Mucosa of descending colon (tissue), 3 donors: ENCODE measurements around the gene MAMDC4. TPM values are rescaled to one million over a fixed set of nuclear protein-coding genes. Genes with fewer than 3 reads are reported as not detected.
"Not testable (repeated sequence)": the region's sequence is repeated elsewhere in the genome, so short reads cannot be mapped to it uniquely, and the experiment has no call there.

Experiments
- ATAC-seq: fragments of 200-7000 bp; cut with Tn5 transposase; one replicate; pipeline ENCODE4 v1.9.1; 2020; ENCODE audit warnings: mild to moderate bottlenecking, moderate library complexity
- DNase-seq, 3 donors: peaks; one replicate each; pipeline ENCODE4 v3.0.0-alpha.2; 2020
- H3K36me3 ChIP-seq: fragments of 200-600 bp; one replicate; pipeline ENCODE4 v1.8.0; 2021; ENCODE audit warnings: low read depth, mild to moderate bottlenecking
- H3K4me1 ChIP-seq: fragments of 200-600 bp; one replicate; pipeline ENCODE4 v1.8.0; 2021; ENCODE audit warnings: low read depth, mild to moderate bottlenecking
- H3K4me3 ChIP-seq: fragments of 200-600 bp; one replicate; pipeline ENCODE4 v1.8.0; 2021; ENCODE audit warnings: mild to moderate bottlenecking
- H3K9me3 ChIP-seq: fragments of 200-600 bp; one replicate; pipeline ENCODE4 v1.8.0; 2021; ENCODE audit warnings: mild to moderate bottlenecking
- intact Hi-C, 2 donors: fragments of 100-400 bp; cut with DNase I in 1 of 2; cut with micrococcal nuclease in 1 of 2; formaldehyde crosslinking; loops; one replicate each; pipeline versions ENCODE4 v1.11.0 to v1.11.1; 2022; cut with DNase I, micrococcal nuclease
- total RNA-seq, 3 donors: library from RNA; stranded (reverse); fragmentation: NEBNext Ultra II Directional in 2 of 3; extraction: Animal tissue kit (Norgen Biotek cat#: 25700) in 2 of 3; gene quantifications; one replicate each; pipeline versions ENCODE4 v1.2.1 to v1.2.4, GENCODE V29; 2021 to 2023
- TF ChIP-seq, protein P1 (sequence below): fragments of 200-600 bp; IDR thresholded peaks from one replicate; pipeline ENCODE4 v1.8.0; 2022; ENCODE audit warnings: antibody characterized with exemption, mild to moderate bottlenecking
- donor health status: DM: no; HTN: no; CAD: no; lungs with moderate emphysema.
- donor health status: DM: no; HTN: no; CAD: no.
- donor health status: DM: no; HTN: yes; CAD: no.

The MAMDC4 gene
- total RNA-seq, 3 donors from 2014 or later = 15.4 to 43.8 (median 18.5) TPM

DNA sequence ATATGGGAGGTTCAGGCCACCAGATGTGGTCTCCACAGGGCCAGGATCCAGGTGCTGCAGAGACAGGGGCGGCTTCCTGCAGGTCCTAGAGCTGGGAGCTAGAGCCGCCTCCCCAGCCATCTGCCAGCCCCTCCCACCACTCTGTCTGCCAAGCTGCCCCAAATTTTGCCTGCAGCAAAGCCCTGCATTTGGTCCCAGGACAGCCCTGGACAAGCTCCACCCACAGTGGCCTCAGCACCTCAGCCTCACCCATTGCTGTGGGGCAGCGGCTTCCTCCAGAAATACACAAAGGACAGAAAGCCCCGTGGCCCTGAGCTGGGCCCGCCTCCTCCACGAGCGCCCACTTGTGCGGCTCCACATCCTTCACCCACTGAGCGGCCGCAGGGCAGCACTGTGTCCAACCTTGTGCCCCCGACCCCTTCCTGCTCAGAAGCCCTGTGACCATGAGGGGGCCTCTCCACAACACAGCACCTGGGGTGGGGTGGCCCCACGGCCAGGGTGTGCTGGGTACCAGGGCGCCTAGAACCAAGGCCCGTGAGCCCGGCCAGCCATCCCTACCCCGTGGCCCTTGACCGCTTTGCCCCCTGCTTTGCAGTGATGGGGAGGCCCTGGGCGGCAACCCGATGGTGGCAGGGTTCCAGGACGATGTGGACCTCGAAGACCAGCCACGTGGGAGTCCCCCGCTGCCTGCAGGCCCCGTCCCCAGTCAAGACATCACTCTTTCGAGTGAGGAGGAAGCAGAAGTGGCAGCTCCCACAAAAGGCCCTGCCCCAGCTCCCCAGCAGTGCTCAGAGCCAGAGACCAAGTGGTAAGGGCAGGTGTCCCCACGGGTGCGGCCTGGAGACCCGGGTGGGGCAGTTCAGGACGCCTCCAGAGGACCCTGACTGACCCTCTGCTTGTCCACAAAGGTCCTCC lies 13.6 kb upstream of the MAMDC4 start:
- intact Hi-C loops = no loop called here
- Histone ChIP-seq H3K36me3 (no peaks in the 10 kb centered on the region), H3K4me1 (peaks cover 38% of the 10 kb centered on the region), H3K9me3 (no peaks in the 10 kb centered on the region), H3K4me3 (no peak overlapping the region)
- TF ChIP-seq, protein P1, sequence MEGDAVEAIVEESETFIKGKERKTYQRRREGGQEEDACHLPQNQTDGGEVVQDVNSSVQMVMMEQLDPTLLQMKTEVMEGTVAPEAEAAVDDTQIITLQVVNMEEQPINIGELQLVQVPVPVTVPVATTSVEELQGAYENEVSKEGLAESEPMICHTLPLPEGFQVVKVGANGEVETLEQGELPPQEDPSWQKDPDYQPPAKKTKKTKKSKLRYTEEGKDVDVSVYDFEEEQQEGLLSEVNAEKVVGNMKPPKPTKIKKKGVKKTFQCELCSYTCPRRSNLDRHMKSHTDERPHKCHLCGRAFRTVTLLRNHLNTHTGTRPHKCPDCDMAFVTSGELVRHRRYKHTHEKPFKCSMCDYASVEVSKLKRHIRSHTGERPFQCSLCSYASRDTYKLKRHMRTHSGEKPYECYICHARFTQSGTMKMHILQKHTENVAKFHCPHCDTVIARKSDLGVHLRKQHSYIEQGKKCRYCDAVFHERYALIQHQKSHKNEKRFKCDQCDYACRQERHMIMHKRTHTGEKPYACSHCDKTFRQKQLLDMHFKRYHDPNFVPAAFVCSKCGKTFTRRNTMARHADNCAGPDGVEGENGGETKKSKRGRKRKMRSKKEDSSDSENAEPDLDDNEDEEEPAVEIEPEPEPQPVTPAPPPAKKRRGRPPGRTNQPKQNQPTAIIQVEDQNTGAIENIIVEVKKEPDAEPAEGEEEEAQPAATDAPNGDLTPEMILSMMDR = no peak
- DNase-seq = peak in 1 of 3 donors; percentile 46
- ATAC-seq = no peak

DNA sequence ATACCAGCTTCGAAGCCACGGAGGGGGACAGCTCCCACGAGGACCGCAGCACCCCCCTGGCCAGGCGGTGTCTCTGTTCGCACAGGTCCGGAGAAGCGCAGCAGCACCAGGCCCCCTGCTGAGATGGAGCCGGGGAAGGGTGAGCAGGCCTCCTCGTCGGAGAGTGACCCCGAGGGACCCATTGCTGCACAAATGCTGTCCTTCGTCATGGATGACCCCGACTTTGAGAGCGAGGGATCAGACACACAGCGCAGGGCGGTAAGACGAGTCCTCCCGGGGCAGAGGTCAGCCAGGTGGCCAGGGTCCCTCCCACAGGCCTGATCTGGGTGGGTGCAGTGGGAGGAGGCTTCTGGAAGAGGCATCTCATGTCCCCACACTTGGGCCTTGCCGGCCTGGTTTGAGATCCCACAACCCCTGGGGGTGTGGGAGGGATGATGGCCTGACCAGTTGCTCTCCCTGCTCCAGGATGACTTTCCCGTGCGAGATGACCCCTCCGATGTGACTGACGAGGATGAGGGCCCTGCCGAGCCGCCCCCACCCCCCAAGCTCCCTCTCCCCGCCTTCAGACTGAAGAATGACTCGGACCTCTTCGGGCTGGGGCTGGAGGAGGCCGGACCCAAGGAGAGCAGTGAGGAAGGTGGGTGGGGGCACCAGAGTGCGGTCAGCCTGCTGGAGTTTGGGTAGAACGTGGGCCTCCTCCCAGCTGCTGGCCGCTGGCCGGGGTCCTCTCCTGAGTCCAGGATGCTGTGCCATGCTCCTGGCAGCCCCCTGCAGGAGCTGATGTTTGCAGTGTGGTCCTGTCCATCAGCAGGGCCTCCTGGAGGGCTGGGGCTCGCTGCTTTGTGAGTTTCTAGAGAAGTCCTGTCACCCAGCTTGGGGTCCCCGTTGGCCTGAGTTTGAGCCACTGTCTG lies 12.7 kb upstream of the MAMDC4 start:
- DNase-seq (peak in 1 of 3 donors; percentile 55), ATAC-seq (no peak)
- H3K4me3 ChIP-seq = no peak overlapping the region
- H3K36me3 ChIP-seq = no peaks in the 10 kb centered on the region
- TF ChIP-seq, protein P1 = no peak
- intact Hi-C loops = no loop called here
- H3K4me1 ChIP-seq = peaks cover 44% of the 10 kb centered on the region
- H3K9me3 ChIP-seq = no peaks in the 10 kb centered on the region

DNA sequence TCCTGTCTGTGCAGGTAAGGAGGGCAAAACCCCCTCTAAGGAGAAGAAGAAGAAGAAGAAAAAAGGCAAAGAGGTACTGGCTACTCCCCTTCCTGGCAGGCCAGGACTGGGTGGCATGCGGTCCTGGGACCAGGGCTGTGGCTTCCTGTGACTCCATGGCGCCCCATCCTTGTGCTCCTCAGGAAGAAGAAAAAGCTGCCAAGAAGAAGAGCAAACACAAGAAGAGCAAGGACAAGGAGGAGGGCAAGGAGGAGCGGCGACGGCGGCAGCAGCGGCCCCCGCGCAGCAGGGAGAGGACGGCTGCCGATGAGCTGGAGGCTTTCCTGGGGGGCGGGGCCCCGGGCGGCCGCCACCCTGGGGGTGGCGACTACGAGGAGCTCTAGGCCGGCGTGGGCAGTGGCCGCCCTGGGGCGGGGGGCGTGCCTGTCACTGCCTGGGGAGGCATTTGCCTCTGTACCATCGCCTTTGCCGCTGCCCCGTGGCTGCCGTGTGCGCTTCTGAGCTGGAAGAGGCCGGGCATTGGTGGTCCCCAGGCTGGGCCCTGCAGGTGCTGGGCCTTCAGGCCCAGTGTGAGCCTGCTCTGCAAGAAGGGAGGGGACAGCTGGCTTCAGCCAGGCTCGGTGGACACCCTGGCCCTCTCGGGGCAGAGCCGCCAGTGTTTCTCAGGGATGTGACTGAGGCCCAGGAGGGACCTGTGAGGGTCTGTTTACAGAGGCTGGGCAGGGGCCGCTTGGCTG lies 11.8 kb upstream of the MAMDC4 start:
- H3K9me3 ChIP-seq = no peaks in the 10 kb centered on the region
- peaks cover 44% of the 10 kb centered on the region for H3K4me1 ChIP-seq
- TF ChIP-seq, protein P1 = no peak
- intact Hi-C loops = no loop called here
- H3K4me3 ChIP-seq = no peak overlapping the region
- H3K36me3 ChIP-seq = no peaks in the 10 kb centered on the region
- ATAC-seq (peak; percentile 29), DNase-seq (peak in 2 of 3 donors; percentile 54 to 68)

DNA sequence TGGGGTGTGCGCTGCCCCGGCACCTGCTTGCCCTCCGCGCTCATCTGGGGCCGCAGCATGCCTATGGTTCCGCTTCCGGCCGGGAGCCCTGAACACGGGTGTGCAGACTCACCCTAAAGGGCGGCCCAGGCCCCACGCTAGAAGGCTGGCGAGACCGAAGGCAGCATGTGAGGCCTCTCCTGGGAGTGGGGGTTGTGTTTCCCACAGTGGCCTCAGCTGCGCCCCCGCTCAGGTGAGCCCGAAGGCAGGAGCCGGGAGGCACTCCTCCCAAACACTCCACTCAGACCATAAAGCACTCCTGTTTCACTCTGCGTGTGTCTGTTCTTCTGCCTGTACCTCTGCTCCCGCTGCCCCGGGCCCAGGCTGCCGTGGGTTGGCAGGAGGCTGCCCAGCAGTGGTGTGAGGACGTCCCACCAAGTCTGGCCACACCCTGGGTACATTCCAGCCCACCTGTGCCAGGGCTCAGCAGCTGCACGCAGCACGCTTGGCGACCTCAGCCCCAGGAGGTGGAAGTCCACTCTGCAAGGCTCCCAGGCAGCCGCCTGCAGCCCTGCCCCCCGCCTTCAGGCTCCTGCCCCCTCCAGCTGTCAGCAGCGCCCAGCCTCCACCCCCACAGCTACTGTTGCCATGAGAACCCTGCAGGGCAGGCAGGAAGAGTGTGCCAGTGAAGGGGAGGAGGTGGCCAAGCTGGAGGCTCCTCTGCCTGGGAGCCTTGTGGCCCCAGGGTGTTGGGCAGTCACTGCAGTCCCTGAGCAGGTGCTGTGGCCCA lies 11.1 kb upstream of the MAMDC4 start:
- DNase-seq = peak; percentile 81 to 91 (median 88)
- Histone ChIP-seq H3K4me3 (no peak overlapping the region), H3K36me3 (no peaks in the 10 kb centered on the region), H3K4me1 (peaks cover 44% of the 10 kb centered on the region), H3K9me3 (no peaks in the 10 kb centered on the region)
- TF ChIP-seq, protein P1 = no peak
- ATAC-seq = peak; percentile 70
- intact Hi-C loops = no loop called here

DNA sequence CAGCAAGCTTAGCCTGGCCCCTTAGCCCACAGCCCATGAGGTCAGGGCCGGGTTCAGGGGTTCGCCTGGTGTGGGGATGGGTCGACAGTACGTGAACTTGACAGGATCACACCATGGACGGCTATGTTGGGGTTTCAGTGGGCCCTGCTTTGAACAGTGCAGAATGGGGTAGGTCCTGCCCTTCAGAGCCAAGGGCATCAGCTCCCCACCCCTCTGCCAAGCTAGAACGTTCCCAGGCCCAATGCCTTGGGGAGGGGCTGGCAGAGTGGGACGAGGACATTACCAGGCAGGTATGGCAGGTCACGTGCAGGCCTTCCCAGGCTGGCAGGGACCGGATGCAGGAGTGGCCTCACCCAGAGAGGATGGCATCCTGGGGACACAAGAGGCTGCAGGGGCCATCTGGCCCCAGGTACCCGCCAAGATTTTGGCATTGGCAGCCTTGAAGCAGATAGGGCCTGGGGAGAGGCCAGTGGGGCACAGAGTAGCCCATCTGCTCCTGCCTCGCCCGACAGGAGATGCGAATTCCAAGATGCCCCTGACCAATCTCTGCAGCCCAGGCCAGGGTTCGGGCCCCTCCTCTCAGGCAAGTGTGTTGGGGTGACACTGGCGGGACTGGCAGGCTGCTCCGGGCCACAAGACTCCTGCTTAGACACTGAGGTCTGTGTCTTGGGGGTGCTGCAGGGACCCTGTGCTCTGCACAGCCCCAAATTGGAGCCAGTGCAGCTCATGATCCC lies 10.3 kb upstream of the MAMDC4 start:
- H3K9me3 ChIP-seq, H3K36me3 ChIP-seq, H3K4me3 ChIP-seq, intact Hi-C loops: not testable (repeated sequence)
- ATAC-seq = peak; percentile 34
- DNase-seq = peak; percentile 61 to 78 (median 75)
- H3K4me1 ChIP-seq = peaks cover 44% of the 10 kb centered on the region
